Stimulated activated CD4-positive, alpha-beta T cell treated with anti-CD3 and anti-CD28 coated beads, TNF-alpha, amount 100 ng/mL, for 48 hours (primary cell): ENCODE data around the gene CYP2A6.
"Not testable (repeated sequence)": the region's sequence is repeated elsewhere in the genome, so short reads cannot be mapped to it uniquely, and the experiment has no call there.

Experiments
- DNase-seq, 3 donors: peaks; one replicate each; pipeline ENCODE4 v3.0.0-alpha.2; 2020; ENCODE audit warnings: low read depth in 3 of 3

CYP2A6 gene

DNA sequence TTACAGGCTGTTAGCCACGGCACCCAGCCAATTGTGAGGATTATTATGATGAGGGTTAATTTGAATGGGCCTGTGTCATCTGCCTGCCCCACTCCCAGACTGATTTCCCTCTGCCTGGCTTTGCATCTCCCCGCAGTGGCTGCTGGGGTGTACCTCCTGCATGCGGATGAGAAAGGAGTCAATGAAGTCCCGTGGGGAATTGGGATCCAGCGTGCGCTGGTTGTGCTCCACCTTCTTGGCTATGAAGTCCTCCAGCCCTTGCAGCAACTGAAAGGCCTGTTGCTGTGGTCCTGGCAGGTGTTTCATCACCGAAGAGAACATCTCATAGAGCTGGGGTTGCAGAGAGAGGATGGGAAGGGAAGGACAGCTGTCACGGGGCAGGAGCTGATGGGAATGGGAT, 3.5 kb downstream of the CYP2A6 start:
- DNase-seq, result not testable (repeated sequence)

DNA sequence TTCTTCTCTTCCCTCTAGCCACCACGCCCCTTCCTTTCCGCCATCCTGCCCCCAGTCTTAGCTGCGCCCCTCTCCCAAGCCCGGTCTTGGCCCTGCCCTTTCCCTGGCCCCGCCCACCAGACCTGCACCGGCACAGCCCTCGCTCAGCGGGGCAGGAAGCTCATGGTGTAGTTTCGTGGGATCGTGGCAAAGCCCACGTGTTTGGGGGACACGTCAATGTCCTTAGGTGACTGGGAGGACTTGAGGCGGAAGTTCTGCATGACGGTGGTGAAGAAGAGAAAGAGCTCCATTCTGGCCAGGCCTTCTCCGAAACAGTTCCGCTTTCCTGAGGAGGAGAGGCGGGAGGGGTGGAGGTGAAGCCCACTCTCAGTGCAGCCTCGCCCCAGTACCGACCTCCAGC, 6.6 kb downstream of the CYP2A6 start:
- DNase-seq, result peak; percentile 21 to 71 (median 62)

DNA sequence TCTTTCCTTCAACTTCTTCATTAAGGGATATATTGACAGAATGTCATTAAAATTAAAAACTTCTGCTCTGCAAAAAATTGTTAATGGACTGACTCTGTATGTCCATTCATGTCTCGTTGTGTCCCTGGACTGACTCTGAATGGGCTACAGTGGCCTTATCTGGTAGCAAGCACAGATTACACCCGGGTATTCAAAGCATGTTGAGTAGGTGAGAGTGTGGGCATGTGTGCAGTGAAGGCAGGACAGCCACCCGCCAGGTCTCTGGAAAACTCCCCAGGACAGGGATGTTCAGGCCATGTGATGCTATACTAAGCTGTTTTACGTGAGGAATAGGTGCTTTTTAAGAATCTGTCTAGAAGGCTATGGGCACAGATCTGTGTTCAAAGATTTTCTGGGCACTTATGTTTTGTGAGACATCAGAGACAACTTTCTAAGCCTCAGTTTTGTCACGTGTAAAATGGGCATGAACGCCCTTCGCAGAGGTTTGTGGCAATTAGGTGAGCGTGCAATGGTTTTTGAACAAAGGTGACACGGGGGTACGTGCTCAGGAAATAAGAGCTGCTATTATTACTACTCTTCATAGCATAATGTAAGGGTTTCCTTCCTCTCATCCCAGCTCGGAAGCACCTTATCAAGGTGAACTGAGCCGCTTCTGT, 7.1 kb downstream of the CYP2A6 start:
- not testable (repeated sequence) for DNase-seq

DNA sequence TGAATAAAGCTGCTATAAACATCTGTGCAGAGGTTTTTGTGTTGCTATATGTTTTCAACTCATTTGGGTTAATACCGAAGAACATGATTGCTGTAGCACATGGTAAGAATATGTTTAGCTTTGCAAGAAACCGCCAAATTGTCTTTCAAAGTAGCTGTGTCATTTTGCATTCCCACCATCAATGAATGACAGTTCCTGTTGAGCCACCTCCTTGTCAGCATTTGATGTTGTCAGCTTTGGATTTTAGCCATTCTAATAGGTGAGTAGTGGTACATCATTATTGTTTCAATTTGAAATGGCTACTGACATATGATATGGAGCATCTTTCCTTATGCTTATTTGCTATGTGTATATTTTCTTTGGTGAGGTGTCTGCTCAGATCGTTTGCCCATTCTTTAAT, 8.2 kb downstream of the CYP2A6 start:
- not testable (repeated sequence) for DNase-seq

- not testable (repeated sequence) for DNase-seq
These were observed 11.8 kb downstream of the CYP2A6 start for GRCh38 chr19:40838477-40838876.

- no peak for DNase-seq
These were observed 13.4 kb downstream of the CYP2A6 start for GRCh38 chr19:40836754-40837429.

DNA sequence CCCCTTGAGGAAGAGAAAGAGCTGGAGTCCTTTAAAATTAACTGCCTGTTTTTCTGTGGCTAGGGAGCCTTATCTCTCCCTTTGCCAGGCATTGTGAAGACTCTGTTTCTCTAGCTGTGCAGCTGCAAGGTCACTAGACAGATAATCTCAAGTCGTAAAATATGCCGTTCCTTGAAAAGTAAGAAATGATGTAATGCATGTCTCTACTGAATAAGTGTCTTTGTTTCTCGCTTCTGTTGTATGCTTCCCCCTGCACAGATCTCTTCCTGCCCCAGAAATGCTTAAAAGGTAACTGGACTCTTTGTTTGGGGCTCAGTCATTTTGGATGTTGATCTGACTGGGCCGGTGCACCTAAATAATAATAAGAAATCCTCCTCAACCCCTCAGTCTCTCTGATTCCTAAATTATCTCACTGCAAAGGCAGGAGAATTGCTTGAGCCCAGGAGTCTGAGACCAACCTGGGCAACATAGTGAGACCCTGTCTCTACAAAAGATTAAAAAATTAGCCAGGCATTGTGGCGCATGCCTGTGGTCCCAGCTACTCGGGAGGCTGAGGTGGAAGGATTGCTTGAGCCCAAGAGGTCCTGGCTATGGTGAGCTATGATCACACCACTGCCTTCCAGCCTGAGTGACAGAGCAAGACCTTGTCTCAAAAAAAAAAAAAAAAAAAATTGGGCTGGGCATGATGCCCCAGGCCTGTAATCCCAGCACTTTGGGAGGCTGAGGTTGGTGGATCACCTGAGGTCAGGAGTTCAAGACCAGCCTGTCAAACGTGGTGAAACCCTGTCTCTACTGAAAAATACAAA, 16.3 kb downstream of the CYP2A6 start:
- not testable (repeated sequence) for DNase-seq

DNA sequence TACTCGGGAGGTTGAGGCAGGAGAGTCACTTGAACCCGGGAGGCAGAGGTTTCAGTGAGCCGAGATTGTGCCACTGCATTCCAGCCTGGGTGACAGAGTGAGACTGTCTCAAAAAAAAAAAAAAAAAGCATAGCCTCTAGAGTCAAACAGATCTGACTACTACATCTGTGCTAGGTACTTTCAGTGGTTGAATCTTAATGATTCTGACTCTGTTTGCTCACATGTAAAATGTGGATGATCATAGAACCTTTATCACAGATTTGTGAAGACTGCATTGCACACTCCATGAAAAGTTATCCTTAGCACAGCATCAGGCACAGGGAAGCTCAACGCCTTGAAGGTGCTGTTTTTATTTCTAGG, 17.8 kb downstream of the CYP2A6 start:
- not testable (repeated sequence) for DNase-seq

DNA sequence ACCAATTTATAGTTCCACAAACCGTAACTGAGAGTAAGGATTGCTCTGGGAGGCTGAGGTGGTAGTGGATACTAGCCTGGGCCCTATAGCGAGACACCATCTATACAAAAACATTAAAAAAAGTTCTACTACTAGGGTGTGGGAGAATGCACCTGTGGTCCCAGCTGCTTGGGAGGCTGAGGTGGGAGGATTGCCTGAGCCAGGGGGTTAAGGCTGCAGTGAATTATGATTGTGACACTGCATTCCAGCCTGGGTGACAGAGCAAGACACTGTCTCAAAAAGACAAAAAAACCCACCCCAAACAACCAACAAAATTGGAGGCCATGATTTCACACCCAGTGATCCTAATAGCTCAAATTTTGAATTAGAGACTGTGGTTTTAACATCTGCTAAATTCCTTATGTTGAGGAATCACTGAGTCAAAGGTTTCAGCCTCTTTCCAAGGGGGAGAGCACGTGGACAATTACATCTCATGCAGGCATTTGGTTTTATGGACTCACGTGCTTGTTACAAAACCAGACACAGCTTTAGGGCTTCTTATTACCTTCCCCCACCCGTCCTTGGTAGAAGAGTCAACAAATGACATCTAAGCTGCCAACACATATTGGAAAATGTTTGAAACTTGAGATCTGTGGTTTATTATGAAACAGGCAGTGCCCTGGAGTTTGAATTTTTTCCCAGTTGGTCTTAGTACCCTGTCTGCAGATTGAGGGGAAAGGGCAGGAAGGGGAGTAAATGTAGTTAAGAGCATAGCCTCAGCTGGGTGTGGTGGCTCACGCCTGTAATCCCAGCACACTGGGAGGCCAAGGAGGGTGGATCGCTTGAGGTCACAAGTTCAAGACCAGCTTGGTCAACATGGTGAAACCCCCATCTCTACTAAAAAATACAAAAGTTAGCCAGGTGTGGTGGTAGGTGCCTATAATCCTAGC, 18.5 kb downstream of the CYP2A6 start:
- no peak for DNase-seq

- DNase-seq, result not testable (repeated sequence)
These were observed 19.5 kb downstream of the CYP2A6 start for GRCh38 chr19:40830741-40831140.

DNA sequence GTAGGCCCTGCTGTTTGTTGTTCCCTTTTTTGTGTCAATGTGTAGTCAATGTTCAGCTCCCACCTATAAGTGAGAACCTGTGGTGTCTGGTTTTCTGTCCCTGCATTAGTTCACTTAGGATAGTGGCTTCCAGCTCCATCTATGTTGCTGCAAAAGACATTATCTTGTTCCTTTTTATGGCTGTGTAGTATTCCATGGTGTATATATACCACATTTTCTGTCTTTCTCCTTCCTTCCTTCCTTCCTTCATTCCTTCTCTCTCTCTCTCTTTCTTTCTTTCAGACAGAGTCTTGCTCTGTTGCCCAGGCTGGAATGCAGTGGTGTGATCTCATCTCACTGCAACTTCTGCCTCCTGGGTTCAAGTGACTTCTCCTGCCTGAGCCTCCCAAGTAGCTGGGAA, 21.0 kb downstream of the CYP2A6 start:
- DNase-seq, result no peak

GRCh38 chr19:40827386-40828247, 22.6 kb downstream of the CYP2A6 start:
- no peak for DNase-seq

- not testable (repeated sequence) for DNase-seq
These were observed 23.4 kb downstream of the CYP2A6 start for GRCh38 chr19:40826699-40827385.

DNA sequence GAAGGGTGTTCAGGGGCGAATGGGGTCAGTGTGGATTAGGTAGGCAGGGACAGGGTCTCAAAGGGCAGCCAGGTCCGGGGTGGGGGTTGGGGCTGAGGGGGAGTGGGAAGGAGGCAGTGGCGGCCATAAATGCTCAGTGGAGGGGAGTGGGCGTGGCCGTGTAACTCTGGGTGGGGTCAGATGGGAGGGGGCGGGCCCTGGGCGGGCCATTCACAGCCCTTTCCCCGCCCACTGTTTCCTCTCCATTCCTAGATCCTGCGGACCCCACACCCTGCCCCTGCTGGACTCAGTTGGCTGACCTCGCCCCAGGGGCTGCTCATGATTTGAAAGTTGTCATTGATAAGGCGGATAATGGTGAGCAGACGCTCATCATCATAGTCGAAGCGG, 23.9 kb downstream of the CYP2A6 start:
- DNase-seq, result not testable (repeated sequence)

- not testable (repeated sequence) for DNase-seq
These were observed 24.7 kb downstream of the CYP2A6 start for GRCh38 chr19:40825460-40826095.

DNA sequence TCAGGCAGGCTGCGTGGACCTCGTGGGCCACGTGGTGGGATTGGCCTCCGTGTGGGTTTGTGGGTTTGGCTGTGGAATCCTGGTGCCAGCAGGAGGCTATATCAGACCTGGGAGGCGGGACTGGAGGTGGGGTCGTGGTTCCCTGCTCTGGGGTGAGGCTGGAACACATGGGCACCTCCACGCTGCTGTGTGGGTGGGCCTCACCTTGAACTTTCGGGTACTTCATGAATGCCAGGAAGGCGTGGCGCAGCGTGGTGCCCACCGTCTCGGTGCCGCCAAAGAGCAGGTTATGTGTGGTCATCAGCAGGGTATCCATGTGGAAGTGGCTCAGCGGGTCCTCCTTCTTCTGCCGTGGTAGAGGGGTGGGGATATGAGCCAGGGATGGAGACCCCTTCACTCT, 25.3 kb downstream of the CYP2A6 start:
- not testable (repeated sequence) for DNase-seq

GRCh38 chr19:40822704-40823553, 27.3 kb downstream of the CYP2A6 start:
- not testable (repeated sequence) for DNase-seq

- DNase-seq, result no peak
These were observed 28.1 kb downstream of the CYP2A6 start for GRCh38 chr19:40822161-40822560.
